HCT116 (cell line): ENCODE data around the gene DDX19B. TPM values are rescaled to one million over a fixed set of nuclear protein-coding genes. Genes with fewer than 3 reads are reported as not detected.

Source experiments
- ATAC-seq: fragments of 200-7000 bp; cut with Tn5 transposase; 2 replicates; pipeline ENCODE4 v1.9.1; 2020; ENCODE audit warnings: mild to moderate bottlenecking, moderate library complexity
- BruUV-seq: library from RNA; stranded (reverse); fragments of 400-500 nt; replicated peaks from 2 replicates; lab custom pipeline; 2021; lab: Mats Ljungman, UMichigan
- CTCF ChIA-PET: fragments of 300-600 bp; sonication (Branson Sonifier 250); formaldehyde crosslinking; loops from one replicate; lab custom pipeline; 2021; ENCODE audit warnings: antibody characterized with exemption; lab: Charles Lee
- POLR2A ChIA-PET: fragments of 300-600, 350-600 bp; sonication (Branson Sonifier 250); formaldehyde crosslinking; loops from one replicate; lab custom pipeline; 2021; ENCODE audit warnings: antibody characterized with exemption; lab: Charles Lee
- RAD21 ChIA-PET, 2 experiments: fragments of 300-600 bp; sonication (Branson Sonifier 250); formaldehyde crosslinking; loops; one replicate each; lab custom pipeline; 2023; ENCODE audit warnings: low total read pairs in 2 of 2; ENCODE audit not compliant: uncharacterized antibody in 2 of 2, unreplicated experiment in 2 of 2, low non-redundant PET in 1 of 2; lab: Charles Lee
- DNase-seq: peaks from one replicate; pipeline ENCODE4 v3.0.0-alpha.2; 2010; ENCODE audit warnings: low read depth, low spot score
- H2AFZ ChIP-seq: fragments of 200-600 bp; shearing (Covaris generic), sonication (generic); 2 replicates; pipeline ENCODE4 v1.6.1; 2017; ENCODE audit warnings: low read depth, mixed run types, mixed read lengths, antibody characterized with exemption, low read length; ENCODE audit not compliant: poor library complexity, severe bottlenecking
- H3K27ac ChIP-seq: 2 replicates; pipeline ENCODE4 v1.5.1; 2012; ENCODE audit warnings: low read depth, low read length
- H3K27me3 ChIP-seq: fragments of 200-600 bp; sonication (generic); 2 replicates; pipeline ENCODE4 v1.6.1; 2016; ENCODE audit warnings: mixed run types, low read length, mixed read lengths; ENCODE audit not compliant: insufficient read depth
- H3K36me3 ChIP-seq, 2 experiments: fragments of 200-500 bp in 1 of 2; fragments of 200-600 bp in 1 of 2; sonication (Bioruptor generic) in 1 of 2; sonication (generic) in 1 of 2; 2 replicates each; pipeline versions ENCODE4 v1.5.1 to v1.6.1; 2014 to 2016; ENCODE audit warnings: low read length in 2 of 2, inconsistent platforms in 1 of 2, mixed read lengths in 1 of 2, mixed run types in 1 of 2; ENCODE audit not compliant: insufficient read depth in 2 of 2, control insufficient read depth in 1 of 2
- H3K4me1 ChIP-seq, 2 experiments: fragments of 200-600 bp in 1 of 2; sonication (generic) in 1 of 2; 2 replicates each; pipeline versions ENCODE4 v1.5.1 to v1.6.1; 2012 to 2017; ENCODE audit warnings: low read length in 2 of 2, inconsistent platforms in 1 of 2, mild to moderate bottlenecking in 1 of 2, mixed read lengths in 1 of 2, mixed run types in 1 of 2, moderate library complexity in 1 of 2; ENCODE audit not compliant: insufficient read depth in 2 of 2, control insufficient read depth in 1 of 2
- H3K4me2 ChIP-seq: fragments of 200-600 bp; sonication (generic); 2 replicates; pipeline ENCODE4 v1.6.1; 2017; ENCODE audit warnings: mixed run types, low read length, mixed read lengths
- H3K4me3 ChIP-seq, 2 experiments: fragments of 200-600 bp in 1 of 2; sonication (generic) in 1 of 2; replicated peaks in 1 of 2; 2 replicates each; pipeline ENCODE4 v1.5.1; 2011 to 2016; ENCODE audit warnings: low read length in 2 of 2, control low read depth in 1 of 2, low read depth in 1 of 2, mild to moderate bottlenecking in 1 of 2, mixed read lengths in 1 of 2, mixed run types in 1 of 2
- H3K79me2 ChIP-seq: fragments of 200-600 bp; sonication (generic); 2 replicates; pipeline ENCODE4 v1.6.1; 2017; ENCODE audit warnings: mild to moderate bottlenecking, mixed run types, low read length, moderate library complexity, mixed read lengths; ENCODE audit not compliant: insufficient read depth
- H3K9ac ChIP-seq: fragments of 200-600 bp; sonication (generic); 2 replicates; pipeline ENCODE4 v1.6.1; 2016; ENCODE audit warnings: low read length, mixed read lengths
- H3K9me2 ChIP-seq: fragments of 200-600 bp; sonication (generic), shearing (Covaris generic); 2 replicates; pipeline ENCODE4 v1.6.1; 2017; ENCODE audit warnings: mixed run types, mild to moderate bottlenecking, moderate library complexity; ENCODE audit not compliant: insufficient read depth
- H3K9me3 ChIP-seq, 2 experiments: fragments of 200-500 bp in 1 of 2; fragments of 200-600 bp in 1 of 2; sonication (Bioruptor generic) in 1 of 2; sonication (generic) in 1 of 2; 2 replicates each; pipeline ENCODE4 v1.6.1; 2014 to 2017; ENCODE audit warnings: low read length in 2 of 2, mixed read lengths in 2 of 2, inconsistent platforms in 1 of 2, low read depth in 1 of 2, mild to moderate bottlenecking in 1 of 2, mixed run types in 1 of 2, moderate library complexity in 1 of 2; ENCODE audit not compliant: control insufficient read depth in 1 of 2, insufficient read depth in 1 of 2
- H4K20me1 ChIP-seq: fragments of 200-600 bp; sonication (generic), shearing (Covaris generic); 2 replicates; pipeline ENCODE4 v1.6.1; 2017; ENCODE audit warnings: mixed run types, mild to moderate bottlenecking, moderate library complexity; ENCODE audit not compliant: insufficient read depth
- CBX3 ChIP-seq: IDR thresholded peaks from 2 replicates; pipeline ENCODE4 v1.6.1; 2012; ENCODE audit warnings: low read depth
- CEBPB ChIP-seq: IDR thresholded peaks from 2 replicates; pipeline ENCODE4 v1.6.1; 2012; ENCODE audit warnings: low read depth
- ELF1 ChIP-seq: IDR thresholded peaks from 2 replicates; pipeline ENCODE4 v1.6.1; 2012; ENCODE audit warnings: low read depth, borderline replicate concordance
- EZH2 ChIP-seq: fragments of 200-600 bp; sonication (generic); IDR thresholded peaks from 2 replicates; pipeline ENCODE4 v1.6.1; 2017; ENCODE audit warnings: antibody characterized with exemption, mixed run types
- EZH2phosphoT487 ChIP-seq: fragments of 200-600 bp; IDR thresholded peaks from 2 replicates; pipeline ENCODE4 v1.6.1; 2018; ENCODE audit warnings: antibody characterized with exemption, borderline replicate concordance
- FOSL1 ChIP-seq: IDR thresholded peaks from 2 replicates; pipeline ENCODE4 v1.6.1; 2012; ENCODE audit warnings: low read depth
- JUND ChIP-seq: IDR thresholded peaks from 2 replicates; pipeline ENCODE4 v1.6.1; 2012
- POLR2A ChIP-seq: IDR thresholded peaks from 2 replicates; pipeline ENCODE4 v1.7.0; 2011; ENCODE audit warnings: borderline replicate concordance; ENCODE audit not compliant: insufficient read depth, insufficient read length; ENCODE audit errors: extremely low read depth
- SIN3A ChIP-seq: IDR thresholded peaks from 2 replicates; pipeline ENCODE4 v1.6.1; 2012; ENCODE audit warnings: low read depth
- SP1 ChIP-seq: IDR thresholded peaks from 2 replicates; pipeline ENCODE4 v1.6.1; 2012; ENCODE audit warnings: low read depth
- SRF ChIP-seq: IDR thresholded peaks from 2 replicates; pipeline ENCODE4 v1.6.1; 2012; ENCODE audit warnings: low read depth
- TCF7L2 ChIP-seq: IDR thresholded peaks from 2 replicates; pipeline ENCODE4 v1.7.0; 2011; ENCODE audit warnings: borderline replicate concordance, inconsistent platforms; ENCODE audit not compliant: insufficient read depth, insufficient read length; ENCODE audit errors: extremely low read depth
- YY1 ChIP-seq: IDR thresholded peaks from 2 replicates; pipeline ENCODE4 v1.6.1; 2011; ENCODE audit warnings: low read length, low read depth, moderate library complexity, mild to moderate bottlenecking; ENCODE audit not compliant: insufficient replicate concordance; ENCODE audit errors: extremely low read depth
- ZFX ChIP-seq: fragments of 450-650 bp; IDR thresholded peaks from 2 replicates; pipeline ENCODE4 v1.6.1; 2017
- ZNF274 ChIP-seq: fragments of 200-500 bp; sonication (Bioruptor generic); IDR thresholded peaks from 2 replicates; pipeline ENCODE4 v1.6.1; 2014; ENCODE audit warnings: mild to moderate bottlenecking, low read depth, low read length, inconsistent platforms
- intact Hi-C: fragments of 100-400 bp; cut with micrococcal nuclease; formaldehyde crosslinking; loops from 2 replicates; pipeline ENCODE4 v1.10.0; 2022
- total RNA-seq: library from RNA; stranded (reverse); gene quantifications from one replicate; pipeline ENCODE4 v1.2.1, GENCODE V29; 2021; ENCODE audit not compliant: unreplicated experiment
- TF ChIP-seq, protein P1 (sequence below): IDR thresholded peaks from 2 replicates; pipeline ENCODE4 v1.6.1; 2011; ENCODE audit warnings: mild to moderate bottlenecking, low read length, moderate library complexity; ENCODE audit not compliant: insufficient replicate concordance; ENCODE audit errors: extremely low read depth
- TF ChIP-seq, protein P2 (sequence below), 3 experiments: fragments of 200-600 bp in 1 of 3; sonication (generic) in 1 of 3; IDR thresholded peaks in 2 of 3; conservative IDR thresholded peaks in 1 of 3; 2 replicates each; pipeline ENCODE4 v1.5.1; 2012 to 2017; ENCODE audit warnings: low read depth in 2 of 3, low read length in 2 of 3, antibody characterized with exemption in 1 of 3, borderline replicate concordance in 1 of 3, control low read depth in 1 of 3, mild to moderate bottlenecking in 1 of 3, mixed read lengths in 1 of 3, mixed run types in 1 of 3, moderate library complexity in 1 of 3; ENCODE audit not compliant: insufficient read depth in 1 of 3
- TF ChIP-seq, protein P3 (sequence below): IDR thresholded peaks from 2 replicates; pipeline ENCODE4 v1.6.1; 2012; ENCODE audit warnings: low read depth
- TF ChIP-seq, protein P4 (sequence below): IDR thresholded peaks from 2 replicates; pipeline ENCODE4 v1.6.1; 2012

The DDX19B gene
- total RNA-seq, 1 experiment from 2014 or later = 36.6 TPM

DNA sequence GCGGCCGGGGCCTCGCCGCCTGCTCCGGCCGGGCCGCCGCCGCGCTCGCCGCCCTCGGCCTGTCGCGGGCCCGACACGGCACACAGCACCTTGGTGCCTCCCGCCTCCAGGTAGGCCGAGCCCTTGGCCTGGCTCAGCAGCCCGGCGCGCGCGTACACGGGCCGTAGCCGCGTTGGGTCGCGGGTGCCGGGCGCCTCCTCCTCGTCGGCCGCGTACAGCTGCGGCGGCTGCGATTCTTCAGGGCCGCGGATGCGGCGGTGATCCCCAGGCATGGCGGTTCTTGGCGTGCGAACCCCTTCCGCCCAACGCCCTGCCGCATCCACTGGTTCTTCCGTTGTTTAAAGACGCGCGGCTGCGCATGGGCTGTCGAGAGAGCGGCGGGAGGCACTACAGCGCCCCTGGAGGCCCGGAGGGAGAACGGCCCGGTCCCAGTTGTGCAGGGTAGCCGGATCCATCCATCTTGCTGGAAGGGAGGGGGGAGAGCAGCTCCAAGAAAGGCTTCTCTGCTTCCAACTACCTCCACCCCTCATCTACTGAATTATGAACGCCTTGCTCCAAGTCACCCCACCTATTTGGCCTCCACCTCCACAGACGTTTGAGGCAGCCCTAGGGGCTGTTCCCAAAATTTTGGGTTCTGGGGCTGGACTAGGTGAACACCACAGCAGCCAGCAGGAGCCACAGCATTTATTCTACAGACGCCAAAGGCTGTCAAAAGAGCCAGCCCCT lies 47.2 kb upstream of the DDX19B start, which contains the start of gene EXOSC6:
Gene EXOSC6 (minus strand): TSS at position 312 of the 726 bp plus-strand sequence. CDS start 40 bp downstream, at position 272.
- Histone ChIP-seq H3K4me3 (peak within 1 kb of the TSS; percentile 59 to 82), H3K9ac (peak within 1 kb of the TSS; percentile 84), H3K27ac (peak within 1 kb of the TSS; percentile 95), H3K9me3 (no peaks in the 10 kb centered on the region), H4K20me1 (no peaks in the 10 kb centered on the region), H2AFZ (no peak within 1 kb of the TSS), H3K36me3 (peaks cover 13 to 39% of the 10 kb centered on the region in 2 experiments), H3K9me2 (no peaks in the 10 kb centered on the region), H3K27me3 (no peaks in the 10 kb centered on the region), H3K79me2 (peaks cover 25% of the 10 kb centered on the region), H3K4me2 (peak within 1 kb of the TSS; percentile 92), H3K4me1 (peaks cover 5 to 7% of the 10 kb centered on the region in 2 experiments; a peak in 2 of 4 replicates)
- RAD21 ChIA-PET = no interaction called here
- POLR2A ChIA-PET = interaction anchor here (1.6 kb wide), 1 partner anchor 37 kb away, joined by 5 read pairs; the partner anchor contains the start of gene AARS1
- DNase-seq (peak; percentile 87), ATAC-seq (peak; percentile 92)
- BruUV-seq = no TSS peak
- intact Hi-C loops = loop anchor here (10.0 kb wide), 1 partner anchor 87 kb away; no protein-coding TSS in a partner anchor
- CTCF ChIA-PET = interaction anchor here (1.0 to 1.9 kb wide), 4 partner anchors 11 to 128 kb away, joined by 3 to 9 read pairs (median 4); partner anchors contain the start of gene AARS1
- TF ChIP-seq POLR2A = peak; percentile 36
- no peak; the same call in 1 of the 2 replicates for TF ChIP-seq ELF1
- TF ChIP-seq SP1 = no peak; the same call in 1 of the 2 replicates
- TF ChIP-seq JUND = peak; percentile 80
- TF ChIP-seq, protein P1, sequence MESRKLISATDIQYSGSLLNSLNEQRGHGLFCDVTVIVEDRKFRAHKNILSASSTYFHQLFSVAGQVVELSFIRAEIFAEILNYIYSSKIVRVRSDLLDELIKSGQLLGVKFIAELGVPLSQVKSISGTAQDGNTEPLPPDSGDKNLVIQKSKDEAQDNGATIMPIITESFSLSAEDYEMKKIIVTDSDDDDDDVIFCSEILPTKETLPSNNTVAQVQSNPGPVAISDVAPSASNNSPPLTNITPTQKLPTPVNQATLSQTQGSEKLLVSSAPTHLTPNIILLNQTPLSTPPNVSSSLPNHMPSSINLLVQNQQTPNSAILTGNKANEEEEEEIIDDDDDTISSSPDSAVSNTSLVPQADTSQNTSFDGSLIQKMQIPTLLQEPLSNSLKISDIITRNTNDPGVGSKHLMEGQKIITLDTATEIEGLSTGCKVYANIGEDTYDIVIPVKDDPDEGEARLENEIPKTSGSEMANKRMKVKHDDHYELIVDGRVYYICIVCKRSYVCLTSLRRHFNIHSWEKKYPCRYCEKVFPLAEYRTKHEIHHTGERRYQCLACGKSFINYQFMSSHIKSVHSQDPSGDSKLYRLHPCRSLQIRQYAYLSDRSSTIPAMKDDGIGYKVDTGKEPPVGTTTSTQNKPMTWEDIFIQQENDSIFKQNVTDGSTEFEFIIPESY = peak; percentile 81
- no peak for TF ChIP-seq EZH2
- peak; percentile 100 for TF ChIP-seq ZFX
- TF ChIP-seq SIN3A = peak; percentile 93
- TF ChIP-seq, protein P2, sequence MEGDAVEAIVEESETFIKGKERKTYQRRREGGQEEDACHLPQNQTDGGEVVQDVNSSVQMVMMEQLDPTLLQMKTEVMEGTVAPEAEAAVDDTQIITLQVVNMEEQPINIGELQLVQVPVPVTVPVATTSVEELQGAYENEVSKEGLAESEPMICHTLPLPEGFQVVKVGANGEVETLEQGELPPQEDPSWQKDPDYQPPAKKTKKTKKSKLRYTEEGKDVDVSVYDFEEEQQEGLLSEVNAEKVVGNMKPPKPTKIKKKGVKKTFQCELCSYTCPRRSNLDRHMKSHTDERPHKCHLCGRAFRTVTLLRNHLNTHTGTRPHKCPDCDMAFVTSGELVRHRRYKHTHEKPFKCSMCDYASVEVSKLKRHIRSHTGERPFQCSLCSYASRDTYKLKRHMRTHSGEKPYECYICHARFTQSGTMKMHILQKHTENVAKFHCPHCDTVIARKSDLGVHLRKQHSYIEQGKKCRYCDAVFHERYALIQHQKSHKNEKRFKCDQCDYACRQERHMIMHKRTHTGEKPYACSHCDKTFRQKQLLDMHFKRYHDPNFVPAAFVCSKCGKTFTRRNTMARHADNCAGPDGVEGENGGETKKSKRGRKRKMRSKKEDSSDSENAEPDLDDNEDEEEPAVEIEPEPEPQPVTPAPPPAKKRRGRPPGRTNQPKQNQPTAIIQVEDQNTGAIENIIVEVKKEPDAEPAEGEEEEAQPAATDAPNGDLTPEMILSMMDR (IDR thresholded peaks at IDR 0.05 in 2 of 3, conservative IDR thresholded peaks at IDR 0.05 in 1 of 3; ENCODE audit: borderline replicate concordance in 1 of 3, insufficient read depth in 1 of 3, low read depth in 2 of 3, low read length in 2 of 3) = peak; percentile 49 to 95 (median 88); a peak in 5 of 6 replicates
- TF ChIP-seq SRF = no peak
- TF ChIP-seq CEBPB = no peak
- TF ChIP-seq TCF7L2 = no peak
- TF ChIP-seq, protein P3, sequence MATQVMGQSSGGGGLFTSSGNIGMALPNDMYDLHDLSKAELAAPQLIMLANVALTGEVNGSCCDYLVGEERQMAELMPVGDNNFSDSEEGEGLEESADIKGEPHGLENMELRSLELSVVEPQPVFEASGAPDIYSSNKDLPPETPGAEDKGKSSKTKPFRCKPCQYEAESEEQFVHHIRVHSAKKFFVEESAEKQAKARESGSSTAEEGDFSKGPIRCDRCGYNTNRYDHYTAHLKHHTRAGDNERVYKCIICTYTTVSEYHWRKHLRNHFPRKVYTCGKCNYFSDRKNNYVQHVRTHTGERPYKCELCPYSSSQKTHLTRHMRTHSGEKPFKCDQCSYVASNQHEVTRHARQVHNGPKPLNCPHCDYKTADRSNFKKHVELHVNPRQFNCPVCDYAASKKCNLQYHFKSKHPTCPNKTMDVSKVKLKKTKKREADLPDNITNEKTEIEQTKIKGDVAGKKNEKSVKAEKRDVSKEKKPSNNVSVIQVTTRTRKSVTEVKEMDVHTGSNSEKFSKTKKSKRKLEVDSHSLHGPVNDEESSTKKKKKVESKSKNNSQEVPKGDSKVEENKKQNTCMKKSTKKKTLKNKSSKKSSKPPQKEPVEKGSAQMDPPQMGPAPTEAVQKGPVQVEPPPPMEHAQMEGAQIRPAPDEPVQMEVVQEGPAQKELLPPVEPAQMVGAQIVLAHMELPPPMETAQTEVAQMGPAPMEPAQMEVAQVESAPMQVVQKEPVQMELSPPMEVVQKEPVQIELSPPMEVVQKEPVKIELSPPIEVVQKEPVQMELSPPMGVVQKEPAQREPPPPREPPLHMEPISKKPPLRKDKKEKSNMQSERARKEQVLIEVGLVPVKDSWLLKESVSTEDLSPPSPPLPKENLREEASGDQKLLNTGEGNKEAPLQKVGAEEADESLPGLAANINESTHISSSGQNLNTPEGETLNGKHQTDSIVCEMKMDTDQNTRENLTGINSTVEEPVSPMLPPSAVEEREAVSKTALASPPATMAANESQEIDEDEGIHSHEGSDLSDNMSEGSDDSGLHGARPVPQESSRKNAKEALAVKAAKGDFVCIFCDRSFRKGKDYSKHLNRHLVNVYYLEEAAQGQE = no peak
- TF ChIP-seq ZNF274 = no peak
- TF ChIP-seq YY1 = peak; percentile 89
- TF ChIP-seq FOSL1 = no peak; the same call in 1 of the 2 replicates
- TF ChIP-seq CBX3 = peak; percentile 71; the same call in 1 of the 2 replicates
- TF ChIP-seq, protein P4, sequence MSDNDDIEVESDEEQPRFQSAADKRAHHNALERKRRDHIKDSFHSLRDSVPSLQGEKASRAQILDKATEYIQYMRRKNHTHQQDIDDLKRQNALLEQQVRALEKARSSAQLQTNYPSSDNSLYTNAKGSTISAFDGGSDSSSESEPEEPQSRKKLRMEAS = peak; percentile 92
- TF ChIP-seq EZH2phosphoT487 = no peak
